VCaP (cell line): ENCODE results near the gene CDC25C.
A peak's percentile ranks its signal among the peaks of the same experiment; 100 is the strongest.

ENCODE experiments used
- H3K27ac ChIP-seq: fragments of 450-650 bp; 2 replicates; pipeline ENCODE4 v1.5.1; 2017
- TF ChIP-seq, protein P1 (sequence below): fragments of 450-650 bp; conservative IDR thresholded peaks from 2 replicates; pipeline ENCODE4 v1.5.1; 2017; ENCODE audit warnings: mild to moderate bottlenecking, moderate library complexity

The CDC25C gene

DNA sequence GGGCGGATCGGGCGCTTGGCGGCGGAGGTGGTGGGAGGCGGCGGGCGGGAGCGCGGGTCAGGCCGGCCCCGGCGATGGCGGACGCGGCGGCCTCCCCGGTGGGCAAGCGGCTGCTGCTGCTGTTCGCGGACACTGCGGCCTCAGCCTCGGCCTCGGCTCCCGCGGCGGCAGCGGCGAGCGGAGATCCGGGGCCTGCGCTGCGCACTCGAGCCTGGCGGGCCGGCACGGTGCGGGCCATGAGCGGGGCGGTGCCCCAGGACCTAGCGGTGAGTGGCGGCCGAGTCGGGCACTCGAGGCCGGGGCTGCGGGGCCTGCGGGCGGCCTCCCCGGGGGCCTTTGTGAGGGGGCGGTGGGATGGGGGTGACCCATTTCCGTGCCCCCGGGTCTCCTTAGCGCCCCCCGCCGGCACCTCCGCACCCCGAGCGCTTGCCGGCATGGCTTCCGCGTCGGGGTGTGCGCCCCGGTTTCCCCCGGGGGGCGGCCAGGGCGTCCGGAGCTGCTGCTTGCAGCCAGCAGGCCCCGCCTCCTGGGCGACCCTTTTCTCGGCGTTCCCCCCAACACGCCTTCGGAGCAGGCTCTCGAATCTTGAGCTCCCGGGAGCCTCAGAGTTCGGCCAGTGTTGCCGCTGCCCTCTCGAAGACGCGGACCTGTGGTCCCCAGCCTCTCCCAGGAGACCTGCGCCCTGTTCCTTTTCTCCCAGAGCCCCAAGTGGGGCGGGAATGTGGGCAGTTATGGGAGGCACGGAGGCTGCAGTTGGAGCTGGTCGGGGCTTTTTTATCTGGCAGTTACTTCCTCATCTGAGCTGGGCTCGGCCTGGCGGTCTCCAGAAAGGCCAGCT, 21.3 kb upstream of the CDC25C start:
- TF ChIP-seq, protein P1, sequence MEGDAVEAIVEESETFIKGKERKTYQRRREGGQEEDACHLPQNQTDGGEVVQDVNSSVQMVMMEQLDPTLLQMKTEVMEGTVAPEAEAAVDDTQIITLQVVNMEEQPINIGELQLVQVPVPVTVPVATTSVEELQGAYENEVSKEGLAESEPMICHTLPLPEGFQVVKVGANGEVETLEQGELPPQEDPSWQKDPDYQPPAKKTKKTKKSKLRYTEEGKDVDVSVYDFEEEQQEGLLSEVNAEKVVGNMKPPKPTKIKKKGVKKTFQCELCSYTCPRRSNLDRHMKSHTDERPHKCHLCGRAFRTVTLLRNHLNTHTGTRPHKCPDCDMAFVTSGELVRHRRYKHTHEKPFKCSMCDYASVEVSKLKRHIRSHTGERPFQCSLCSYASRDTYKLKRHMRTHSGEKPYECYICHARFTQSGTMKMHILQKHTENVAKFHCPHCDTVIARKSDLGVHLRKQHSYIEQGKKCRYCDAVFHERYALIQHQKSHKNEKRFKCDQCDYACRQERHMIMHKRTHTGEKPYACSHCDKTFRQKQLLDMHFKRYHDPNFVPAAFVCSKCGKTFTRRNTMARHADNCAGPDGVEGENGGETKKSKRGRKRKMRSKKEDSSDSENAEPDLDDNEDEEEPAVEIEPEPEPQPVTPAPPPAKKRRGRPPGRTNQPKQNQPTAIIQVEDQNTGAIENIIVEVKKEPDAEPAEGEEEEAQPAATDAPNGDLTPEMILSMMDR = no peak; the same call in none of the 2 replicates
- peak overlapping the region; percentile 97 for H3K27ac ChIP-seq

DNA sequence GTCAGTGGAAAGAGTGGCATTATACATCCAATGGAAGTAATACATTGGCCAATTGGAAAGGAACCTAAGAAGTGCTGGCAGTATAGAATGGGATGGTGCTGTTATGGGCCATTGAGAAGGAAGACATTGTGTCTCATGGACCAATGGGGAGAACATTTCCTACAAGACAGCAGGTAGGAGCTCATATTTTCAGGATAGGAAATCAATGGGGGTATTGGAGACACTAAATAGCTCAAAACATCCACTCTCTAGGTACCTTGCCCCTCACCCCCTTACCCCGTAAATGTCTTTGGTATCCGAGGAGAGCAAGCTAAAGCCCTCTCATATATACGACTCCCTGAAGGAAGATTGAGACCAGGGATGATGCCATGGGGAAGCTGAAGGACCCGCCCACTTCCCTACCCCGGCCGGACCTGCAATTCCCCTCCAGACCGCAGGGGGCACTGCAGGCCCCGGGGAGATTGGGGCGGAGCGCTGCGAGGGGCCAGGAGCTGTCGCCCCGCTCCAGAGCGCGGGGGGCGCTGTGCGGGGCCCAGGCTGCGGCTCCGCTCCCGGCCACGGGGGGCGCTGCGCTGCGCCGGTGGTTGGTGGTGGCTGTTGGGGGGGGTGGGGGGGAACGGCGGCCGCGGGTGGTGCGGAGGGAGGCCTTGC, 20.6 kb upstream of the CDC25C start, which contains the start of gene KDM3B:
TSS of gene KDM3B (plus strand) at position 615 of the 651 bp plus-strand sequence. CDS start 111 bp downstream, outside the sequence.
- H3K27ac ChIP-seq = peak within 1 kb of the TSS; percentile 97
- TF ChIP-seq, protein P1 = peak; percentile 100

DNA sequence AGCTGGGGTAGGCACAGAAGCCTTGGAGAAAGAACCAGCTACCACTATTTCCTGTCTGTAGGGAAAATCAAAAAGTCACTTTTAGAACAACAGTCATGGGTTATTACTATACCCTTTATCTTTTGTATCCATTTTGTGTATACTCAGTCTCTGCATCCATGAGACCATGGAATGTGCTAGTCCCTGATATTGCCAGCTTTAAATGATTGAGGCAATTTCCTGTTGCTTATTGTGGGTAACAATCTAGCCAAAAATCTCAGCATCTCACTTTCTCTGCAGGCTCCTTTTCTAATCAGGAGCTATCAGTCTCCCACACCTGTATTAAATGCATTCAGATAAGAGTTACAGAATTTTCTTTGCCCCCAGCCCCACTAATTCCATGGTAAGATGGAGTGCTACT, 19.9 kb upstream of the CDC25C start:
- H3K27ac ChIP-seq = no peak overlapping the region; the same call in 1 of the 2 replicates
- TF ChIP-seq, protein P1 = no peak

- TF ChIP-seq, protein P1 = no peak
- no peak overlapping the region; the same call in 1 of the 2 replicates for H3K27ac ChIP-seq
Measured at GRCh38 chr5:138351056-138351455, 19.5 kb upstream of the CDC25C start.

- H3K27ac ChIP-seq = no peak overlapping the region
- TF ChIP-seq, protein P1 = no peak
Measured at GRCh38 chr5:138350563-138350890, 18.9 kb upstream of the CDC25C start.

- TF ChIP-seq, protein P1 = no peak
- H3K27ac ChIP-seq = no peak overlapping the region
Measured at GRCh38 chr5:138349852-138350562, 18.4 kb upstream of the CDC25C start.

GRCh38 chr5:138346889-138347288, 15.3 kb upstream of the CDC25C start:
- H3K27ac ChIP-seq = no peak overlapping the region
- TF ChIP-seq, protein P1 = no peak
